ENCODE data around the gene MFSD11.

DNA sequence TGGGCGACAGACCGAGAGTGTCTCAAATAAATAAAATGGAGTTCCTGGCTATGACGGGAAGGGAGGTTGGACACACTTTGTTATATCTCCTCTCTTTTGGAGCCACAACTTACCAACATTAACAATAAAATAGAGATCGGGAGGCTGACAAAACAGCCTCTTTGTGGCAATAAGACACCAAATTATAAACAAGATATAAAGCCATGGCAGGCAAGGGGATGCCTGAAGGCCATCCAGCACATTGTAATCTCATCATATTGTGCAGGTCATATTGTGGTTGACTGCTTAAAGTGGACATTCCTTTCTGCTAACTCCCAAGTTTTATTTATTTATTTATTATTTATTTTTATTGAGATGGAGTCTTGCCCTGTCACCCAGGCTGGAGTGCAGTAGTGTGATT lies 70.4 kb downstream of the MFSD11 start:
- TF ChIP-seq EP300 (IDR thresholded peaks at IDR 0.05; ENCODE audit: borderline replicate concordance): no peak
- no peak for TF ChIP-seq FOXM1 (IDR thresholded peaks at IDR 0.05; ENCODE audit: borderline replicate concordance, low read depth)
- TF ChIP-seq, protein P1, sequence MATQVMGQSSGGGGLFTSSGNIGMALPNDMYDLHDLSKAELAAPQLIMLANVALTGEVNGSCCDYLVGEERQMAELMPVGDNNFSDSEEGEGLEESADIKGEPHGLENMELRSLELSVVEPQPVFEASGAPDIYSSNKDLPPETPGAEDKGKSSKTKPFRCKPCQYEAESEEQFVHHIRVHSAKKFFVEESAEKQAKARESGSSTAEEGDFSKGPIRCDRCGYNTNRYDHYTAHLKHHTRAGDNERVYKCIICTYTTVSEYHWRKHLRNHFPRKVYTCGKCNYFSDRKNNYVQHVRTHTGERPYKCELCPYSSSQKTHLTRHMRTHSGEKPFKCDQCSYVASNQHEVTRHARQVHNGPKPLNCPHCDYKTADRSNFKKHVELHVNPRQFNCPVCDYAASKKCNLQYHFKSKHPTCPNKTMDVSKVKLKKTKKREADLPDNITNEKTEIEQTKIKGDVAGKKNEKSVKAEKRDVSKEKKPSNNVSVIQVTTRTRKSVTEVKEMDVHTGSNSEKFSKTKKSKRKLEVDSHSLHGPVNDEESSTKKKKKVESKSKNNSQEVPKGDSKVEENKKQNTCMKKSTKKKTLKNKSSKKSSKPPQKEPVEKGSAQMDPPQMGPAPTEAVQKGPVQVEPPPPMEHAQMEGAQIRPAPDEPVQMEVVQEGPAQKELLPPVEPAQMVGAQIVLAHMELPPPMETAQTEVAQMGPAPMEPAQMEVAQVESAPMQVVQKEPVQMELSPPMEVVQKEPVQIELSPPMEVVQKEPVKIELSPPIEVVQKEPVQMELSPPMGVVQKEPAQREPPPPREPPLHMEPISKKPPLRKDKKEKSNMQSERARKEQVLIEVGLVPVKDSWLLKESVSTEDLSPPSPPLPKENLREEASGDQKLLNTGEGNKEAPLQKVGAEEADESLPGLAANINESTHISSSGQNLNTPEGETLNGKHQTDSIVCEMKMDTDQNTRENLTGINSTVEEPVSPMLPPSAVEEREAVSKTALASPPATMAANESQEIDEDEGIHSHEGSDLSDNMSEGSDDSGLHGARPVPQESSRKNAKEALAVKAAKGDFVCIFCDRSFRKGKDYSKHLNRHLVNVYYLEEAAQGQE (IDR thresholded peaks at IDR 0.05; ENCODE audit: low read depth): no peak
- TF ChIP-seq TAF1 (IDR thresholded peaks at IDR 0.05; ENCODE audit: low read depth): no peak
- no peak for TF ChIP-seq CEBPB (IDR thresholded peaks at IDR 0.05)
- no peak for TF ChIP-seq YY1 (IDR thresholded peaks at IDR 0.05; ENCODE audit: low read depth)
- TF ChIP-seq NFIC (IDR thresholded peaks at IDR 0.05): no peak
- no peak for TF ChIP-seq EGR1 (IDR thresholded peaks at IDR 0.05)
- TF ChIP-seq TEAD4 (IDR thresholded peaks at IDR 0.05): no peak
- TF ChIP-seq, protein P2, sequence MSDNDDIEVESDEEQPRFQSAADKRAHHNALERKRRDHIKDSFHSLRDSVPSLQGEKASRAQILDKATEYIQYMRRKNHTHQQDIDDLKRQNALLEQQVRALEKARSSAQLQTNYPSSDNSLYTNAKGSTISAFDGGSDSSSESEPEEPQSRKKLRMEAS (IDR thresholded peaks at IDR 0.05): no peak
- TF ChIP-seq RAD21 (IDR thresholded peaks at IDR 0.05; ENCODE audit: low read depth): no peak
- TF ChIP-seq, protein P3, sequence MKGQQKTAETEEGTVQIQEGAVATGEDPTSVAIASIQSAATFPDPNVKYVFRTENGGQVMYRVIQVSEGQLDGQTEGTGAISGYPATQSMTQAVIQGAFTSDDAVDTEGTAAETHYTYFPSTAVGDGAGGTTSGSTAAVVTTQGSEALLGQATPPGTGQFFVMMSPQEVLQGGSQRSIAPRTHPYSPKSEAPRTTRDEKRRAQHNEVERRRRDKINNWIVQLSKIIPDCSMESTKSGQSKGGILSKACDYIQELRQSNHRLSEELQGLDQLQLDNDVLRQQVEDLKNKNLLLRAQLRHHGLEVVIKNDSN (IDR thresholded peaks at IDR 0.05): no peak
- TF ChIP-seq CREB1 (IDR thresholded peaks at IDR 0.05; ENCODE audit: low read depth): no peak
